Measurements from ENCODE around the gene CXXC1. TPM values are rescaled to one million over a fixed set of nuclear protein-coding genes. Genes with fewer than 3 reads are reported as not detected.
A peak's percentile ranks its signal among the peaks of the same experiment; 100 is the strongest.
"Not testable (repeated sequence)": the region's sequence is repeated elsewhere in the genome, so short reads cannot be mapped to it uniquely, and the experiment has no call there.

CXXC1 gene
- total RNA-seq, 2 experiments from 2014 or later = 54.4 to 97.4 TPM

- Histone ChIP-seq H4K20me1 (ENCODE audit: insufficient read depth, low read length) (no peaks in the 10 kb centered on the region), H3K9me2 (ENCODE audit: insufficient read depth, low read length) (no peaks in the 10 kb centered on the region), H3K9me3 (ENCODE audit: low read length) (no peaks in the 10 kb centered on the region), H3K27ac (ENCODE audit: low read depth, low read length, poor library complexity, severe bottlenecking) (no peak overlapping the region), H2AFZ (ENCODE audit: low read length) (no peak overlapping the region), H3K4me3 (ENCODE audit: low read depth, low read length, poor library complexity, severe bottlenecking) (no peak overlapping the region), H3K36me3 (ENCODE audit: insufficient read depth, low read length) (no peaks in the 10 kb centered on the region), H3K4me2 (ENCODE audit: low read length) (no peak overlapping the region), H3K4me1 (ENCODE audit: insufficient read depth, low read length, poor library complexity, severe bottlenecking) (peaks cover 8% of the 10 kb centered on the region), H3K79me2 (ENCODE audit: insufficient read depth, low read depth, low read length) (no peaks in the 10 kb centered on the region)
- ChIA-PET POLR2A (no interaction called here), CTCF (ENCODE audit: unreplicated experiment) (no interaction called here)
- TF ChIP-seq EZH2phosphoT487 (IDR thresholded peaks at IDR 0.05; ENCODE audit: borderline replicate concordance, low read depth, low read length) (no peak), CTCF (conservative IDR thresholded peaks at IDR 0.05; ENCODE audit: low read length) (no peak)
- intact Hi-C loops (cut with micrococcal nuclease; ENCODE audit: unreplicated experiment) = no loop called here
- no peak for DNase-seq (ENCODE audit: low spot score)
- BruUV-seq (replicated peaks) = no TSS peak
These were observed 5.5 kb upstream of the CXXC1 start for GRCh38 chr18:50293039-50293438.

- Histone ChIP-seq H3K36me3 (ENCODE audit: insufficient read depth, low read length) (peaks cover 16% of the 10 kb centered on the region), H3K4me2 (ENCODE audit: low read length) (no peak overlapping the region), H4K20me1 (ENCODE audit: insufficient read depth, low read length) (no peaks in the 10 kb centered on the region), H3K27ac (ENCODE audit: low read depth, low read length, poor library complexity, severe bottlenecking) (no peak overlapping the region), H3K4me3 (ENCODE audit: low read depth, low read length, poor library complexity, severe bottlenecking) (no peak overlapping the region), H3K4me1 (ENCODE audit: insufficient read depth, low read length, poor library complexity, severe bottlenecking) (no peaks in the 10 kb centered on the region), H3K79me2 (ENCODE audit: insufficient read depth, low read depth, low read length) (peaks cover 17% of the 10 kb centered on the region), H3K9me3 (ENCODE audit: low read length) (no peaks in the 10 kb centered on the region), H2AFZ (ENCODE audit: low read length) (no peak overlapping the region), H3K9me2 (ENCODE audit: insufficient read depth, low read length) (no peaks in the 10 kb centered on the region)
- intact Hi-C loops (cut with micrococcal nuclease; ENCODE audit: unreplicated experiment) = no loop called here
- no peak for DNase-seq (ENCODE audit: low spot score)
- no peak for TF ChIP-seq EZH2phosphoT487 (IDR thresholded peaks at IDR 0.05; ENCODE audit: borderline replicate concordance, low read depth, low read length)
- no peak for TF ChIP-seq CTCF (conservative IDR thresholded peaks at IDR 0.05; ENCODE audit: low read length)
- no TSS peak for BruUV-seq (replicated peaks)
- ChIA-PET CTCF (ENCODE audit: unreplicated experiment) (no interaction called here), POLR2A (interaction anchor here (0.8 to 1.5 kb wide), 4 partner anchors 15 to 67 kb away, joined by 3 to 7 read pairs (median 3); no protein-coding TSS in a partner anchor)
These were observed 1.6 kb upstream of the CXXC1 start for GRCh38 chr18:50289108-50289443.

- H3K9me3 ChIP-seq (ENCODE audit: low read length); H4K20me1 ChIP-seq (ENCODE audit: insufficient read depth, low read length); DNase-seq (ENCODE audit: low spot score); intact Hi-C loops (cut with micrococcal nuclease; ENCODE audit: unreplicated experiment); BruUV-seq (replicated peaks); CTCF ChIA-PET (ENCODE audit: unreplicated experiment); H3K9me2 ChIP-seq (ENCODE audit: insufficient read depth, low read length); H3K4me1 ChIP-seq (ENCODE audit: insufficient read depth, low read length, poor library complexity, severe bottlenecking); H2AFZ ChIP-seq (ENCODE audit: low read length): not testable (repeated sequence)
- H3K4me2 ChIP-seq (ENCODE audit: low read length) = peak overlapping the region; percentile 55
- POLR2A ChIA-PET = interaction anchor here (0.8 to 1.5 kb wide), 4 partner anchors 16 to 68 kb away, joined by 3 to 7 read pairs (median 3); no protein-coding TSS in a partner anchor
- H3K79me2 ChIP-seq (ENCODE audit: insufficient read depth, low read depth, low read length) = peaks cover 17% of the 10 kb centered on the region
- peaks cover 22% of the 10 kb centered on the region for H3K36me3 ChIP-seq (ENCODE audit: insufficient read depth, low read length)
- H3K27ac ChIP-seq (ENCODE audit: low read depth, low read length, poor library complexity, severe bottlenecking) = peak overlapping the region; percentile 55
- peak overlapping the region; percentile 100 for H3K4me3 ChIP-seq (ENCODE audit: low read depth, low read length, poor library complexity, severe bottlenecking)
These were observed 1.0 kb upstream of the CXXC1 start for GRCh38 chr18:50288348-50289107.

Data from OCI-LY7 (cell line).